Cardiac muscle cell (in vitro differentiated cells and primary cell): ENCODE data around the gene MRPS30. TPM values are rescaled to one million over a fixed set of nuclear protein-coding genes. Genes with fewer than 3 reads are reported as not detected.

Source experiments
- DNase-seq, 2 donors: peaks; one replicate each; pipeline versions ENCODE4 v3.0.0 to v3.0.0-alpha.2; 2010 to 2017; ENCODE audit warnings: low read depth in 1 of 2, low spot score in 1 of 2
- H3K27ac ChIP-seq: fragments of 200-600 bp; sonication (generic); 2 replicates; pipeline ENCODE4 v1.5.1; 2016
- H3K27me3 ChIP-seq: fragments of 200-600 bp; sonication (generic); 2 replicates; pipeline ENCODE4 v1.6.0; 2016; ENCODE audit warnings: control low read depth
- H3K36me3 ChIP-seq: fragments of 200-600 bp; sonication (generic); 2 replicates; pipeline ENCODE4 v1.5.1; 2016; ENCODE audit warnings: control low read depth
- H3K4me1 ChIP-seq: fragments of 200-600 bp; sonication (generic); 2 replicates; pipeline ENCODE4 v1.8.1; 2017; ENCODE audit warnings: low read depth, mild to moderate bottlenecking, mixed run types
- H3K4me3 ChIP-seq: fragments of 200-600 bp; sonication (generic); 2 replicates; pipeline ENCODE4 v1.5.1; 2016; ENCODE audit warnings: mild to moderate bottlenecking
- H3K9me3 ChIP-seq: fragments of 200-600 bp; sonication (generic); 2 replicates; pipeline ENCODE4 v1.5.1; 2017; ENCODE audit warnings: low read depth, mild to moderate bottlenecking, control low read depth
- polyA plus RNA-seq: library from polyadenylated mRNA; unstranded; fragments of >200 nt; fragmentation: Nextera tagmentation; extraction: Ambion mirVana; gene quantifications from 2 replicates; pipeline ENCODE4 v1.2.1, GENCODE V29; 2016
- total RNA-seq: library from RNA; depleted of rRNA; stranded (reverse); fragments of >200 nt; gene quantifications from 2 replicates; pipeline ENCODE4 v1.2.3, GENCODE V29; 2016
- TF ChIP-seq, protein P1 (sequence below): IDR thresholded peaks from 2 replicates; pipeline ENCODE4 v1.5.1; 2012; ENCODE audit warnings: low read depth, mild to moderate bottlenecking, low read length

MRPS30 gene
- total and polyA plus RNA-seq, 2 experiments from 2014 or later, result 50.1 to 142 TPM

DNA sequence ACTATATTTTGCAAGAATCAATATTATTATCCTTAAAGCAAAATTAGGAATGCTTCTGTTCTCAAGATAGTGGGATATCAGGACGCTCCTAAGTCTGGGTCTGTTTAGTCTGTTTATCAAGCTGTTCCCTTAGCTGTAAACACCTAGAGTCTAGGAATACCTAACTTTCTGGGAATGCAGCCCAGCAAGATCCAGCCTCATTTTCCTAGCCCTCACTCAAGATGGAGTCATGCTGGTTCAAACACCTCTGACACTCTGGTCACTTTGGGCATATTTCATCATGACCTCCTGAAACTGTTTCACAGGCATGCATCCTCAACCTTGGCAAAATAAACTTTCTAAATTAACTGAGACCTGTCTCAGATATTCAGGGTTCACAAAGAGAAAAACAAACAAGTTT lies 14.4 kb upstream of the MRPS30 start:
- H3K27me3 ChIP-seq, result no peaks in the 10 kb centered on the region
- peaks cover 3% of the 10 kb centered on the region for H3K9me3 ChIP-seq
- TF ChIP-seq, protein P1, sequence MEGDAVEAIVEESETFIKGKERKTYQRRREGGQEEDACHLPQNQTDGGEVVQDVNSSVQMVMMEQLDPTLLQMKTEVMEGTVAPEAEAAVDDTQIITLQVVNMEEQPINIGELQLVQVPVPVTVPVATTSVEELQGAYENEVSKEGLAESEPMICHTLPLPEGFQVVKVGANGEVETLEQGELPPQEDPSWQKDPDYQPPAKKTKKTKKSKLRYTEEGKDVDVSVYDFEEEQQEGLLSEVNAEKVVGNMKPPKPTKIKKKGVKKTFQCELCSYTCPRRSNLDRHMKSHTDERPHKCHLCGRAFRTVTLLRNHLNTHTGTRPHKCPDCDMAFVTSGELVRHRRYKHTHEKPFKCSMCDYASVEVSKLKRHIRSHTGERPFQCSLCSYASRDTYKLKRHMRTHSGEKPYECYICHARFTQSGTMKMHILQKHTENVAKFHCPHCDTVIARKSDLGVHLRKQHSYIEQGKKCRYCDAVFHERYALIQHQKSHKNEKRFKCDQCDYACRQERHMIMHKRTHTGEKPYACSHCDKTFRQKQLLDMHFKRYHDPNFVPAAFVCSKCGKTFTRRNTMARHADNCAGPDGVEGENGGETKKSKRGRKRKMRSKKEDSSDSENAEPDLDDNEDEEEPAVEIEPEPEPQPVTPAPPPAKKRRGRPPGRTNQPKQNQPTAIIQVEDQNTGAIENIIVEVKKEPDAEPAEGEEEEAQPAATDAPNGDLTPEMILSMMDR, result no peak
- no peak for DNase-seq
- H3K36me3 ChIP-seq, result no peaks in the 10 kb centered on the region
- H3K27ac ChIP-seq, result no peak overlapping the region
- H3K4me1 ChIP-seq, result no peaks in the 10 kb centered on the region
- H3K4me3 ChIP-seq, result no peak overlapping the region

DNA sequence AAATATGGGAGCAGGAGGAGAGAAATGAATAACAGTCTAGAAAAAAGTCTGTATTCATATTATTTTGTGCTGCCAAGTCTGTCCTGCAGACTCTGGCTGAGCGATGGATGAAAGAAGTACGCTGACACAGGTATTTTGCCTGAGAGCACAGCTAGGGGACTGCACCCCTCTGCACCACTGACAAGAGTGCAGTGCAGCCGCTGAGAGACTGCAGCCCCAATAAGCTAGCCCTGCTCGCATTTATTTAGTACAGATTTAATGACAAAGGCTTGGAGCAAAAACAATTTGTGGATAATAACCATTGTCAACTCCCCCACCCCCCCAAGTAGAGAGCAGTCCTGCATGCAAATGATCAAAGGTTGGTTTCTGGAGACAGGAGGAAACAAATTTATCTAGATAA lies 13.3 kb upstream of the MRPS30 start:
- Histone ChIP-seq H3K4me3 (no peak overlapping the region), H3K36me3 (no peaks in the 10 kb centered on the region), H3K9me3 (peaks cover 3% of the 10 kb centered on the region), H3K27me3 (no peaks in the 10 kb centered on the region), H3K27ac (no peak overlapping the region), H3K4me1 (no peaks in the 10 kb centered on the region)
- TF ChIP-seq, protein P1, result no peak
- no peak for DNase-seq

DNA sequence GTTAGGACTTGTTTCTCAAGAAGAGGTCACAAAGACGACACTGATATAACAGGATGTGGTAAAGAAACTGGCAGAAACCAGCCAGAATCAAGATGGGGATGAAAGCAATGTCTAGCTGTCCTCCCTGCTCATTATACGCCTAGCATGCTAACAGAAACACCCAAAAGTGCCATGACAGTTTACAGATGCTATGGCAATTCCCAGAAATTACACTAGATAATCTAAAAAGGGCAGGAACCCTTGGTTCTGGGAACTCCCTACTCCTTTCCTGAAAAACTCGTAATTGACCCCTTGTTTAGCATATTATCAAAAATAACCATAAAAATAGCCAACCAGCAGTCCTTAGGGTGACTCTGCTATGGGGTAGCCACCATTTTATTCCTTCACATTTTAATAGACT lies 10.9 kb upstream of the MRPS30 start:
- Histone ChIP-seq H3K4me1 (no peaks in the 10 kb centered on the region), H3K27me3 (no peaks in the 10 kb centered on the region), H3K36me3 (no peaks in the 10 kb centered on the region), H3K9me3 (peaks cover 3% of the 10 kb centered on the region), H3K4me3 (no peak overlapping the region), H3K27ac (no peak overlapping the region)
- TF ChIP-seq, protein P1, result no peak
- DNase-seq, result no peak

DNA sequence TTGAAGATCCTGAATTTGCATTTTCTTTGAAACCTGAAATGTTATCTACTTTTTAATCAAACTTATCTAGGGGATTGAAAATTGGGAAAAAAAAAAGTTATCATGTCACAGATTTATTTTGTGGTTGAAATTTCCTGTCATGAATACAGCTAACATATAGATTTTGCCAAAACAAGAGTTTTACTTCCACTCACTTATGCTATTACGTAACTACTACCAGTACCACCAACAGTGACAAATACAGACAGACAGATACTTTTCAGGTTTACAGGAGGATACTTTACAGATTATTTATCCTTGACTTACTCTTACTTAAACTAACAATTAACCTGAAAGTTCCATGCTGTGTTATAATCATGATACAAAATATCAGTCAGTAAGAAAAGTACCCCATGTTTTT lies 6.8 kb upstream of the MRPS30 start:
- Histone ChIP-seq H3K9me3 (no peaks in the 10 kb centered on the region), H3K4me1 (no peaks in the 10 kb centered on the region), H3K4me3 (no peak overlapping the region), H3K27me3 (no peaks in the 10 kb centered on the region), H3K36me3 (no peaks in the 10 kb centered on the region), H3K27ac (no peak overlapping the region)
- DNase-seq, result no peak
- TF ChIP-seq, protein P1, result no peak

DNA sequence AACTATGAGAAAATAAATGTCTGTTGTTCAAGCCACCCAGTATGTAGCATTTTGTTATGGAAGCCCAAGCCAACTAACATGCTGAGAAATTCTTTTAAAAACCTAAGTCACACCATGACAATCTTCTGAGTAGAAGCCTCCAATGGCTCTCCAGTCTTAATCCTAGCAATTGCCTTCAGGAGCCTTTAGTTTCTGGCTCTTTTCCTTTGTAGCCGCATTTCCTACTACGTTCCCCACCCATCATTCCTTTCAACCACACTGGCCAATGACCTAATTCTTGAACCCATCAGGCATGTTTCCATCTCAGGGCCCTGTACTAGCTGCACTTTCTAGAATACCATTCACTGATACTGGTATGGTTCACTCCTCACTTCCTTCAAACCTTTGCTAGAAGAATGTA lies 2.1 kb upstream of the MRPS30 start:
- Histone ChIP-seq H3K27me3 (no peaks in the 10 kb centered on the region), H3K36me3 (peaks cover 8% of the 10 kb centered on the region), H3K4me1 (peaks cover 20% of the 10 kb centered on the region), H3K4me3 (no peak overlapping the region), H3K9me3 (no peaks in the 10 kb centered on the region), H3K27ac (no peak overlapping the region)
- TF ChIP-seq, protein P1, result no peak
- no peak for DNase-seq

DNA sequence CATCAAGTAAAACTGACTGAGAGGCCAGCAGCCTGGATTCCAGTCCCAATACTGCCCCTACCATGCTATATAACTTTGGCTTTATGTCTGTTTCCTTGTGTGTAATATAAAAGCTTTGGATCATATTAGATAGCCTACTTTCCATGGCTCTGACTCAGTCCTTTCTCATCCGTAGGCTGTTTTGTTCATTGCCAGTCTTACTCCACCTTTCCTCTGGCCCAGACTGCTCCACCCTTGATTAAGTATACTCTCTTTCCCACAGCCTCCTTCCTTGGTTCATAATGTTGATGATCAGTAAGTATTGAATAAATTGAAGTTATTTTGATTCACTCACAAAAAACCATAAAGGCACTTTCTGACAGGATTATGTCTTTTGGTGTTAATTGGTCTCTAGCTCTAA lies 1.5 kb upstream of the MRPS30 start:
- no peaks in the 10 kb centered on the region for H3K27me3 ChIP-seq
- DNase-seq, result no peak
- TF ChIP-seq, protein P1, result no peak
- H3K9me3 ChIP-seq, result no peaks in the 10 kb centered on the region
- no peak overlapping the region for H3K27ac ChIP-seq
- H3K4me3 ChIP-seq, result no peak overlapping the region
- H3K4me1 ChIP-seq, result peaks cover 20% of the 10 kb centered on the region
- H3K36me3 ChIP-seq, result peaks cover 14% of the 10 kb centered on the region
